Peyer's patch (tissue), 4 donors: ENCODE measurements around the gene G0S2.

Experiments
- CTCF ChIP-seq, 6 experiments: fragments of 450-650 bp in 4 of 6; fragments of 200-600 bp in 2 of 6; sonication (generic) in 1 of 6; IDR thresholded peaks; one replicate each; pipeline ENCODE4 v1.5.1; 2017 to 2019; ENCODE audit warnings: antibody characterized with exemption in 6 of 6, mild to moderate bottlenecking in 3 of 6, moderate library complexity in 1 of 6
- POLR2A ChIP-seq, 2 donors: fragments of 450-650 bp; IDR thresholded peaks; one replicate each; pipeline ENCODE4 v1.5.1; 2017; ENCODE audit warnings: antibody characterized with exemption in 2 of 2, mild to moderate bottlenecking in 2 of 2, moderate library complexity in 2 of 2

GRCh38 chr1:209641832-209642172 is 33.4 kb upstream of the G0S2 start:
- TF ChIP-seq CTCF (IDR thresholded peaks at IDR 0.05) (no peak), POLR2A (IDR thresholded peaks at IDR 0.05) (no peak)
